KMS-11 (cell line): ENCODE measurements around the gene HADH.
A peak's percentile ranks its signal among the peaks of the same experiment; 100 is the strongest.

Experiments used
- H2AFZ ChIP-seq: fragments of 200-600 bp; sonication (generic); 2 replicates; pipeline ENCODE4 v1.6.1; 2016; ENCODE audit warnings: antibody characterized with exemption, mixed run types, low read depth
- H3K27ac ChIP-seq: fragments of 200-600 bp; sonication (generic); 2 replicates; pipeline ENCODE4 v1.6.1; 2016; ENCODE audit warnings: mild to moderate bottlenecking, mixed run types
- H3K27me3 ChIP-seq: fragments of 200-600 bp; sonication (generic); 2 replicates; pipeline ENCODE4 v1.6.1; 2017; ENCODE audit warnings: mild to moderate bottlenecking, low read depth, mixed run types, moderate library complexity; ENCODE audit not compliant: insufficient read depth
- H3K36me3 ChIP-seq: fragments of 200-600 bp; sonication (generic); 2 replicates; pipeline ENCODE4 v1.6.1; 2017; ENCODE audit warnings: mild to moderate bottlenecking, mixed run types; ENCODE audit not compliant: insufficient read depth
- H3K4me1 ChIP-seq: fragments of 200-600 bp; sonication (generic); 2 replicates; pipeline ENCODE4 v1.6.1; 2016; ENCODE audit warnings: mild to moderate bottlenecking, low read depth, mixed run types; ENCODE audit not compliant: poor library complexity, severe bottlenecking
- H3K4me2 ChIP-seq: fragments of 200-600 bp; sonication (generic); 2 replicates; pipeline ENCODE4 v1.7.0; 2016; ENCODE audit warnings: mild to moderate bottlenecking, mixed run types
- H3K4me3 ChIP-seq: fragments of 200-600 bp; sonication (generic); IDR thresholded peaks from 2 replicates; pipeline ENCODE4 v1.6.1; 2017; ENCODE audit warnings: low read depth, low read length, mixed read lengths; ENCODE audit not compliant: insufficient read depth
- H3K79me2 ChIP-seq: fragments of 200-600 bp; sonication (generic); 2 replicates; pipeline ENCODE4 v1.6.1; 2016; ENCODE audit warnings: low read depth, mixed run types; ENCODE audit not compliant: insufficient read depth
- H3K9ac ChIP-seq: fragments of 200-600 bp; sonication (generic); 2 replicates; pipeline ENCODE4 v1.6.1; 2016; ENCODE audit warnings: mild to moderate bottlenecking, mixed run types
- H4K20me1 ChIP-seq: fragments of 200-600 bp; sonication (generic); 2 replicates; pipeline ENCODE4 v1.6.1; 2016; ENCODE audit warnings: mild to moderate bottlenecking, mixed run types; ENCODE audit not compliant: insufficient read depth
- CTCF ChIP-seq: fragments of 200-600 bp; sonication (generic); conservative IDR thresholded peaks from 2 replicates; pipeline ENCODE4 v1.6.1; 2017; ENCODE audit warnings: low read depth, mild to moderate bottlenecking, antibody characterized with exemption, low read length, moderate library complexity, mixed read lengths

The HADH gene

GRCh38 chr4:108037884-108038283, 48.2 kb downstream of the HADH start:
- peaks cover 68% of the 10 kb centered on the region for H3K4me1 ChIP-seq
- H2AFZ ChIP-seq = no peak overlapping the region
- no peaks in the 10 kb centered on the region for H4K20me1 ChIP-seq
- H3K79me2 ChIP-seq = no peaks in the 10 kb centered on the region
- H3K27ac ChIP-seq = no peak overlapping the region
- no peak overlapping the region for H3K9ac ChIP-seq
- 0 out of 2 replicates have a peak, but pooled peaks cover 4% of the 10 kb centered on the region for H3K36me3 ChIP-seq
- no peak overlapping the region for H3K4me3 ChIP-seq
- H3K4me2 ChIP-seq = peak overlapping the region; percentile 94; the same call in 1 of the 2 replicates
- no peaks in the 10 kb centered on the region for H3K27me3 ChIP-seq
- no peak for TF ChIP-seq CTCF

GRCh38 chr4:108042927-108043326, 53.2 kb downstream of the HADH start:
- Histone ChIP-seq H3K79me2 (no peaks in the 10 kb centered on the region), H2AFZ (peak overlapping the region; percentile 44), H3K27me3 (no peaks in the 10 kb centered on the region), H3K4me1 (peaks cover 52% of the 10 kb centered on the region), H3K36me3 (no peaks in the 10 kb centered on the region), H3K4me3 (no peak overlapping the region), H3K4me2 (peak overlapping the region; percentile 82), H3K27ac (peak overlapping the region; percentile 76), H4K20me1 (no peaks in the 10 kb centered on the region), H3K9ac (peak overlapping the region; percentile 40; the same call in 1 of the 2 replicates)
- TF ChIP-seq CTCF = no peak

- no peaks in the 10 kb centered on the region for H4K20me1 ChIP-seq
- TF ChIP-seq CTCF = no peak
- peak overlapping the region; percentile 40 for H3K9ac ChIP-seq
- H3K4me2 ChIP-seq = peak overlapping the region; percentile 82
- H3K27ac ChIP-seq = peak overlapping the region; percentile 76
- peak overlapping the region; percentile 44 for H2AFZ ChIP-seq
- no peaks in the 10 kb centered on the region for H3K36me3 ChIP-seq
- H3K79me2 ChIP-seq = no peaks in the 10 kb centered on the region
- H3K4me3 ChIP-seq = no peak overlapping the region
- no peaks in the 10 kb centered on the region for H3K27me3 ChIP-seq
- H3K4me1 ChIP-seq = peaks cover 46% of the 10 kb centered on the region
Measured at GRCh38 chr4:108043526-108043925, 53.8 kb downstream of the HADH start.

- Histone ChIP-seq H3K9ac (no peak overlapping the region), H4K20me1 (no peaks in the 10 kb centered on the region), H3K79me2 (no peaks in the 10 kb centered on the region), H2AFZ (no peak overlapping the region), H3K27me3 (no peaks in the 10 kb centered on the region), H3K4me2 (0 out of 2 replicates have a peak overlapping the region, but pooled peaks have one; percentile 82), H3K4me3 (no peak overlapping the region), H3K36me3 (no peaks in the 10 kb centered on the region), H3K27ac (peak overlapping the region; percentile 76; the same call in 1 of the 2 replicates), H3K4me1 (peaks cover 35% of the 10 kb centered on the region)
- TF ChIP-seq CTCF = no peak
Measured at GRCh38 chr4:108044951-108045686, 55.4 kb downstream of the HADH start.
